GM03348 (cell line): ENCODE measurements around the gene GPR37L1.
"Not testable (repeated sequence)": the region's sequence is repeated elsewhere in the genome, so short reads cannot be mapped to it uniquely, and the experiment has no call there.

Source experiments
- DNase-seq: peaks from one replicate; pipeline ENCODE4 v3.0.0; 2012; ENCODE audit warnings: low spot score

The GPR37L1 gene

GRCh38 chr1:202168861-202169260 is 46.1 kb downstream of the GPR37L1 start:
- no peak for DNase-seq

DNA sequence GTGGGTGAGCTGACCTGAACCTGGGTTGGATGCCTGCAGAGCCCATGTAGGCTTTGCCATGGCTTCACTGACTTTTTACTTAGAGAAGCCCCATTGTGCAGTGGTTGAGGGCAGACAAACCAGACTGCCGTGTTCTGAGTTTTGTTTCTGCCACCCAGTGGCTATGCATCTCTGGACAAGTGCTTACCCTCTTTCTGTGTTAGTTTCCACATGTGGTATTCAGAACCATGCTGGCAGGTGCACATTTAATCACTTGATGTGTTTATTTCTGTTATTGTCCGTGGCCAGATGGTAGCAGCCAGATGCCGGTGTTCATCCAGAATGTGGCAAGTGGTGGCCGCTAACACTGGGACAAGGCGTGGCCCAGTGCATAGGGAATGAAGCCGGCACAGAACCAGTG is 48.0 kb downstream of the GPR37L1 start:
- DNase-seq: no peak

GRCh38 chr1:202171292-202172014 is 48.7 kb downstream of the GPR37L1 start:
- DNase-seq: no peak

- no peak for DNase-seq
These were observed 49.3 kb downstream of the GPR37L1 start for GRCh38 chr1:202172015-202172355.

- no peak for DNase-seq
These were observed 51.3 kb downstream of the GPR37L1 start for GRCh38 chr1:202173993-202174392.

DNA sequence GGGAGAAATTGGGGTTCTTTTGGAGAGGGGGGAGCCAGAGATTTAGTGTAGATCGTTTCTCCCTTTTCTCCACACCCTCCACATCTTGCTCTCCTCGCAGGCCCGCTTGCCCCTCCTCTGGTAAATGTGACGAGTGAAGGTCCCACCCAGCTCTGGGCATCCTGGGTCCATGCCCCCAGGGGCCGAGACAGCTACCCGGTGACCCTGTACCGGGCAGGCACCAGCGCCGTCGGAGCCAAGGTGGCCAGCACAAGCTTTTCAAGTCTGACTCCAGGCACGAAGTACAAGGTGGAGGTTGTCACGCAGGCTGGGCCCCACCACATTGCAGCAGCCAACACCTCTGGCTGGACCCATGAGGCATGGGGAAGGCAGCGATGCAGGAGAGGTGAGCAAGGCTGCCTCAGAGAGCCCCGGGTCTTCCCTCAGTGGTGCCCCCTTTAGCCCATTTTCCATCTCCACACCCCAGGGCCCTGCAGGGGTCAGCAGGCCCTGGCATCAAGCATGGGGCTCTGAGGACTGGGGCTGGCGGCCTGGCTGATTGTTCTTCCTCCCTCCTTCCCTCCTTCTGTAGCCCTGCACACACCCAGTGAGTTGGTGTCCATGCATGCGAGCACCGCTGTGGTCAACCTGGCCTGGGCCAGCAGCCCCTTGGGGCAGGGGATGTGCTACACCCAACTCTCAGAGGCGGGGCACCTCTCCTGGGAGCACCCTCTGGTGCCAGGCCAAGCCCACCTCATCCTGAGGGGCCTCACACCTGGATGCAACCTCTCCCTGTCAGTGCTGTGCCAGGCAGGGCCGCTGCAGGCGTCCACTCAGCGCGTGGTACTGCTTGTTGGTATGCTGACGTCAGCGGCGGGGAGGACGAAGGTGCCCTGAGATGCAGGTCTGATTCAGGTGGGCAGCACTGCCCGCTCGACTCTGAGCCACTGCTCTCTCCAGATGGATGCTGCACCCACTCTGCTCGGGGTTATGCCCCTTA is 54.5 kb downstream of the GPR37L1 start:
- DNase-seq: no peak

GRCh38 chr1:202179828-202180750 is 57.4 kb downstream of the GPR37L1 start:
- DNase-seq: no peak

GRCh38 chr1:202180751-202181139 is 58.0 kb downstream of the GPR37L1 start:
- not testable (repeated sequence) for DNase-seq

DNA sequence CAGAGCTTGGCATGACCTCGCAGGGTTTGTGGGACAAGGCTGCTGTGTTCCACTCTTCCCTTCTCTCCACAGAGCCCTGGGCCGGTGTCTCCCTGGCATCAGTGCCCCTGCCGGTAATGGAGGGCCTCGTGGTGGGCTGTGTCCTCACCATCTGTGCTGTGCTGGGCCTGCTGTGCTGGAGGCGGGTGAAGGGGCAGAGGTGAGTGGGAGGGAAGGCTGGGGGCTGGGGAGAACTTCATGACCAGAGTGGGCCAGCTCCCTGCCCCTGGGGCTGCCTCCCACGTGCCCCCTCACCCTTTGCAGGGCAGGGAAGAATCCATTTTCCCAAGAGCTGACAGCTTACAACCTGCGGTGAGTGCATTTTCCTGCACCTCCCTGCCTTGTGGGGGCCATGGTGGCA is 58.9 kb downstream of the GPR37L1 start:
- DNase-seq: no peak

DNA sequence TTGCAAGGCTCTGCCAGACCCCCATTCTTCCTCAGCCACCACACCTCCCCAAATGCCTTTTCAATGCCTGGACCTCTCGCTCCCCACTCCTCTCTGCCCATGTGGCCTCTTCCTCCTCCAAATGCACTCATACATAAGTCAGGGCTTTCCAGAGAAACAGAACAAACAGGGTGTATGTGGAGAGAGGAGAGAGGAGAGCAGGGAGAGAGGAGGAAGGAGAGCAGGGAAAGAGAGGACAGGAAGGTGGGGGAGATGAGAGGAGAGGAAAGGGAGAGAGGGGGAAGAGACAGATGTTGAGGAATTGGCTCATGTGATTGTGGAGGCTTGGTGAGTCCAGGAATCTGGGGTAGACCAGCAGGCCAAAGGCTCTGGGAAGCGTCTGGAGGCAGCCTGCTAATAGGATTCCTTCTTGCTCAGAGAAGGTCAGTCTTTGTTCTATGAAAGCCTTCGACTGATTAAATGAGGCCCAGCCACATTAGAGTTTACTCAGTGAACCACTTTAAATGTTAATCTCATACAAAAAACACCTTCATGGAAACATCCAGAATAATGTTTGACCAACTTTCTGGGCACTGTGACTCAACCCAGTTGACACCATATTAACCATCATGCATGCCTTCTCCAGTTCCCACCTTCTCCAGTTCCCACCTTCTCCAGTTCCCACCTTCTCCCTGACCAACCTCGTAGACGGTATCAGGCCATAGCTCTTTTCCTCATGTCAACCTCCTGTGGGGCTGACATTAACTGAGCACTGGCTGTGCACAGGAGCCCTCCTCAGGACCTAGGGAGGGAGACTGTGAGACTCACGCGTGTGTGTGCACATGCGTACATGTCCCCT is 59.5 kb downstream of the GPR37L1 start:
- no peak for DNase-seq
